NCI-H2227 treated with DMSO at 0.1 percent for 48 hours (cell line): ENCODE measurements around the gene KRTAP3-2.

Experiments
- DNase-seq: peaks from one replicate; lab custom pipeline; 2025; lab: John Stamatoyannopoulos, UW

KRTAP3-2 gene

GRCh38 chr17:41010441-41010840, 10.7 kb upstream of the KRTAP3-2 start:
- DNase-seq = no peak

DNA sequence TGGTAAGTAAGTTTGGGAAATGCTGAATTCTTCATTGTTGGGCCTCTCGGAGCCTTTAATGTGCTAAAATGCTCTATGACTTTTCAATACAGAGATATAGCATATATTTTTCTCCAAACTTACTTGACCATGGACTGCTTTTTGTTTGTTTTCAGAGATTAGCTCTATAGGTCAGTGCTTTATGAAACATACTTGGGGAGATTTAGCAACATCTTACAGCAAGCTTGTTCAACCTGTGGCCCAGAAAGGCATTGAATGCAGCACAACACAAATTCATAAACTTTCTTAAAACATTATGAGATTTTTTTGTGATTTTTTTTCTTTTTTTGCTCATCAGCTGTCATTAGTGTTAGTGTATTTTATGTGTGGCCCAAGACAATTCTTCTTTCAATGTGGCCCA, 10.2 kb upstream of the KRTAP3-2 start:
- no peak for DNase-seq

DNA sequence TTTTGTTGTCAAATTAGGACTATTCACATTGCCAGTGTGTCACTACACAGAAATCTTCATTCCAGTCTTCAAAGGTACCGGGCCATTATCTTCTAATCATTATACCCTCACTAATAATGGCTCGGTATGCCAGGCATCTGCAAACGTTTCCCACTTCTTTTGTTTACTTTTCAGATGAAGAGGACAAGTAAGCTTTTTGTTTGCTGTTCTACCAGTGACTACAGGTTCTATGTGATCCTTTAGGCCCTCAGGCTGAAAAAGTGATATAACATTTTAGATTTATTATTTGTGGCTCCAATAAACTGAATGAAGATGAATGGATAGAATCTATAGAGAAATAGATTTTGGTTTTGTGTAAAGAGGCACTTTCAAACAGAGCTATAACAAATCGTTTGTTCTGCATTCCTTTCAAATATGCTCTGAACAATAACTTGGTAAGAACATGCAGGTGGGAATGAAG, 9.6 kb upstream of the KRTAP3-2 start:
- DNase-seq = no peak

DNA sequence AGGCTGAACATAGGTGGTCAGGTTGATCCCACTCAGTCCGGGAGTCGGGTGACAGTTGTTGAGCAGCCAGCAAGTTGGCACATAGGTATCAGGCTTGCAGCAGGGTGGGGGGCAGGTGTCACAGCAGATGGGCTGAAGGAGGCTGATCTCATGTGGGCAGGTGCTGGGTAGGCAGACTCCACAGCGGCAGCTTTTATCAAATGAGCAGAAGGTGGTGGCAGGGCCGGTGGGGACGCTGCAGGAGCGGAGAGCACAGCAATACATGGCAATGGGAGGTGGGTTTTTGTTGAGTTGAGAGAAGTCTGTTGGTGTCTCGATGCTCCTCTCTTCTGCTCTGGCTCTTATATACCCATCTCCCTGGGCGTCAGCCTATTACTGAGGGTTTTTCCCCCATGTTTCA, 9.1 kb upstream of the KRTAP3-2 start, which contains the start of gene KRTAP3-1:
TSS of gene KRTAP3-1 (minus strand) at position 318 of the 400 bp plus-strand sequence. CDS start at position 264, 54 bp downstream.
- DNase-seq = no peak

DNA sequence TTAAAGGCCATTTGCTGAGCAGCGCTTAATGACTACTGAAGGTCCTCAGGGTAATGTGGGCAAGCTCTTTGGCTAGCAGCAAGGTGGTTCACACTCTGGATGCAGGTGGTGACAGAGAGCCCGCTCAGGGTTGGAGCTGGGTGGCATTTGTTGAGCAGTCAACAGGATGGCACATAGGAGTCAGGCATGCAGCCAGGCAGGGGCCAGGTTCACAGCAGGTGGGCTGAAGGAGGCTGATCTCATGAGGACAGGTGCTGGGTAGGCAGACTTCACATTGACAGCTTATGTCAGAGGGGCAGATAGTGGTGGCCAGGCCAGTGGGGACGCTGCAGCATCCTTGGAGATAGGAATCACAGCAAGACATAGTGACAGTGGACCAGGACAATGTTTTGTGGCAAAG, 4.7 kb upstream of the KRTAP3-2 start:
- no peak for DNase-seq

- DNase-seq = no peak
Measured at GRCh38 chr17:41003926-41004325, 4.2 kb upstream of the KRTAP3-2 start.

DNA sequence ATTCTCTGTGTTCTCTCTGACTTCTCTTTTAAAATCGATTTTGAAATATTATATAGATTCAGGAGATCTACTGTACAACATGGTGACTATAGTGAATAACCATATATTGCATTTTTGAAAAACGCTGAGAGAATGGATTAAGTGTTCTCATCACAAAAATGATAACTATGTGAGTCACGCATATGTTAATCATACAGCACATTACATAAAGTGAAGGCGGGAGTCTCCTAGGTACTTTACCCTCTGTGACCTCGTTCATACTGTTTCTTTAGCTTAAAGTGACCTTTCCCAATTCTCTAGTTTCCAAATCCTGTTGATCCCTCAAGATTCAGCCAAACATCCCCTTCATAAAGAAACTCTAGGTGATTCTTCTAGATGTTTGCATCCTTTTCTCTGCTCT, 3.1 kb upstream of the KRTAP3-2 start:
- no peak for DNase-seq

GRCh38 chr17:41001795-41002194, 2.1 kb upstream of the KRTAP3-2 start:
- no peak for DNase-seq

- peak; percentile 78 for DNase-seq
Measured at GRCh38 chr17:40997361-40997760, 2.3 kb downstream of the KRTAP3-2 start.

GRCh38 chr17:40996829-40997228, 2.9 kb downstream of the KRTAP3-2 start:
- DNase-seq = no peak

GRCh38 chr17:40995116-40995515, 4.6 kb downstream of the KRTAP3-2 start:
- no peak for DNase-seq

GRCh38 chr17:40993839-40994238, 5.9 kb downstream of the KRTAP3-2 start, which contains the start of gene KRTAP3-3:
KRTAP3-3 (minus strand) TSS chr17:40994164; CDS start chr17:40994097, 67 bp downstream.
- no peak for DNase-seq

DNA sequence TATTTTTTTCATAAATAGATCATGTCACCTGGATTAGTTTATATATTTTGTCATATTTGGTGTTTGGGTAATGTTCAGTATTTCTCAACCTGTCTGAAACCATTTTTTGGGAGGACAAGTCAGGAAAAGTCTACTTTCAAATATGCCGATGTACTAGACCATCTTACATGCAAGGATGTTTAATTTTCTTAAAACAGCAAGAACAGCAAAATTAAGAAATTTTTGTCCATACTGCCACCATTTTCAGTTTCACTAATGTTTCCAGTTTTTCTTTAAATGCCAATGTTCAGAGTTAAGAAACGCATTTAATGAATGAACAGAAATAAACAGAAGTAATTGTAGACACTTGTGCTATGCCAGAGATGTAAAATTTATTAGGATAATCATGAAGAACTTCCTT, 6.6 kb downstream of the KRTAP3-2 start:
- DNase-seq = no peak

- no peak for DNase-seq
Measured at GRCh38 chr17:40992666-40993065, 7.0 kb downstream of the KRTAP3-2 start.

GRCh38 chr17:40986920-40987319, 12.8 kb downstream of the KRTAP3-2 start:
- DNase-seq = no peak

GRCh38 chr17:40984226-40984625, 15.5 kb downstream of the KRTAP3-2 start, which contains the start of gene KRT40:
KRT40 (minus strand) TSS chr17:40984326; CDS start chr17:40984273, 53 bp downstream.
- DNase-seq = no peak

GRCh38 chr17:40981115-40981514, 18.6 kb downstream of the KRTAP3-2 start:
- no peak for DNase-seq

DNA sequence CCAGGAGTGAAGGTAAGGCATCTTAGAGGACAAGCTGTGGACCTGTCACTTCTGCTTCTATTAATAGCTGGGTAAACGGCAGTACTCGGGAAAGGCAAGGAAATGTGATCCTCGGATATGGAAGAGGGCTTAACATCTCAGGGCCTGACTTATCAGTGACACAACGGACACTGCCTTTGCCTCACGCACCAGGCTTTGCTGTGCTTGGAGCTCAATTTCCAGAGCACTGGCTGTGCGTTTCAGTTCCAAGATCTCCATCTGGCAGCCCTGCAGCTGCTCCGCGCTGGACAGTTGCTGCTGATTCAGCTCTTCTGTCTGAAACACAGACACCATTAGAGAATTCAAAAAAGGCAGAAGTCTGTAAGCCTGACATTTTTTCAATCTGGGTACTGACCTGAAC, 19.1 kb downstream of the KRTAP3-2 start:
- peak; percentile 33 for DNase-seq

DNA sequence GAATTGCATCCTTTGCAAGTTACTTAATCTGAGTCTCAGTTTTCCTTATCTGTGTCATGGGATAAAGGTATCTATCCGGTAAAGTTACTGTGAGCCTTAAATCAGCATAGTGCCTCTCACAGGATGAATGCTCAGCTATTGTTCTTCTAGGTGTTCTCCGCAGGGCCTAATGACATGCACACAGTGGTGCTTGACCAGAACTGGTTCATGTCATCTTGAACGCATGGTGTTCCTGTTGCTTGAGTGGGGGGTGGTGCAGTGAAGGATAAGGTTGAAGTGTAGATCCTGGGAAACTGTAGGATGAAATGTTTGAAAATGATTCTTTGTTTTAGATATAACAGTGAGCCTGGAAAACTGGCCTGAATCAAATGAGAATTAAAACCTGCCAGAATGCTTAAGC, 19.6 kb downstream of the KRTAP3-2 start:
- DNase-seq = no peak

DNA sequence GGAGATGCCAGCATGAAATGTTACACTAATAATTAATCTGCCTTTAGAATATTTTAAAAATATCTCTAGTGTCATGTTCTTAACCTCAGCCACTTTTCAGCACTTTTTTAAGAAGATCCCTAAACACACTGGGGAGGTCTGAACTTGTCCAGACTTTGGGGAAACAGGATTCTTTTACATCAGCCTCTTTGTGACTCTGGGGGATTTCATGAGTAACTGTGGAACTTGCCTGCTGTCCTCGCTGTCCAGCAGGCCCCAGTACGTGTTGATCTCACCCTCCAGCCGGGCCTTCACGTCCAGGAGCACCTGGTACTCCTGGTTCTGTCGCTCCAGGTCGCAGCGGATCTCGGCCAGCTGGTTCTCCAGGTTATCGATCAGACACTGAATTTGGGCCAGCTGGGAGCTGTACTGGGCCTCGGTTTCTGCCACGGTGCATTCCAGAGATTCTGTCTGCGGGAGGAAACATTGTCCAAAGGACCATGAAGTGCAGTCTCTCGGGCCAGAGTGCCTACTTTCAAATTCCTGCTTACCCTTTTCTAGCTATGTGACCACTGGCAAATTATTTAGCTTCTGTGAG, 21.0 kb downstream of the KRTAP3-2 start:
- DNase-seq = no peak

GRCh38 chr17:40975516-40975915, 24.2 kb downstream of the KRTAP3-2 start:
- no peak for DNase-seq

GRCh38 chr17:40974366-40974765, 25.3 kb downstream of the KRTAP3-2 start:
- DNase-seq = no peak

- DNase-seq = no peak
Measured at GRCh38 chr17:40967582-40967981, 32.1 kb downstream of the KRTAP3-2 start.

DNA sequence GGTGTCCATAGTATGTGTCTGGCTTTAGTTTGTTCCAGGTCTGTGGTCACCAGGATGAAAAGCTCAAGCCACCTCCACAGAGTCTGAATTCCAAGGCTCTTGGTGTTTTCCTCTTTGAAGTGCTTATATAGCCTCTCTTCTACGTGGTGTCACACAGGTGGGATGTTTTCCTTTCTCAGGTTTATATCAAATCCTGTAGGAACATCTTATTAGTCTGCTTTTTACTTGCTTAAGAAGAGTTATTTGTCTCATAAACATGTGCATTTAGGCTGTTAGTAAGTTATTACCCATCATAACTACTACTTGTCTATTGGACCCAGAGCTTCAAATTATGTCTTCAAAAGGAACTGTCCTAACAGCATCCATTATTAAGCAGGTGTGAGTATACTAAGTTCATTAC, 32.9 kb downstream of the KRTAP3-2 start, which contains the start of gene KRT39:
TSS of gene KRT39 (minus strand) at position 101 of the 400 bp plus-strand sequence. CDS start at position 9, 92 bp downstream.
- DNase-seq = no peak
